Femur (tissue), 1 donor: ENCODE results near the gene KHDC1.
"Not testable (repeated sequence)": the region's sequence is repeated elsewhere in the genome, so short reads cannot be mapped to it uniquely, and the experiment has no call there.

Experiments used
- DNase-seq: peaks from one replicate; pipeline ENCODE4 v3.0.0-alpha.2; 2017

The KHDC1 gene

DNA sequence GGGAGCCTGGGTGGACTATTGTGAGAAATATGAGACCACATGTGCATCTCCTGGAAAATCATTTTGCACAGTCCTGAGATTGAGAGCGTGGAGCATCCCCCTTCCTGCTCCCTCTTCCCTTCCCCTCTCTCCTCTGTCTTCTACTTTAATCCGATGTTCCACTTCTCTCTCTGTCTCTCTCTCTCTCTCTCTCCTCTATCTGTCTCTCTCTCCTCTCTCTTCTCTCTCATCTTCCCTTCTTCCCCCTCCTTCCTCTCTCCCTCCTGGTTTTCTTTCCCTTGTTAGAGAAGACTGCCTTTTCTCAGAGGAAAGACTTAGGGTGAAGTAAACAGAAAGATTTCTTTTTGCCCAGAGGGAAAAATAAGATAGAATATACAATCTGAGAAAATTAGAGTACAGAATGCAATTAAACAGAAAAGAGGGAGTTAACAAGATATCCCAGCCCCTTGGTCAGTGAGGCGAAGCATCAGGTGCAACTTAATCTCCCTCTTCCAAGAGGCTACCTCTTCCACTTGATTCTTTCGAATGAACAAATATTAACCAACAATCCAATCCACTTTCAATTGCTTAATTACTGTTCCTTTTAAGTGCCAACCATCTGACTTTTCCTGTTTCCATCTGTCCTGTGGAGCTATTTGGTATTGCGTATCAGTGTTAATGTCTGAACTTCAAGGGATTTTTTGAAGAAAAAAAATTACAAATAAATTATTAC lies 14.6 kb downstream of the KHDC1 start:
- no peak for DNase-seq

DNA sequence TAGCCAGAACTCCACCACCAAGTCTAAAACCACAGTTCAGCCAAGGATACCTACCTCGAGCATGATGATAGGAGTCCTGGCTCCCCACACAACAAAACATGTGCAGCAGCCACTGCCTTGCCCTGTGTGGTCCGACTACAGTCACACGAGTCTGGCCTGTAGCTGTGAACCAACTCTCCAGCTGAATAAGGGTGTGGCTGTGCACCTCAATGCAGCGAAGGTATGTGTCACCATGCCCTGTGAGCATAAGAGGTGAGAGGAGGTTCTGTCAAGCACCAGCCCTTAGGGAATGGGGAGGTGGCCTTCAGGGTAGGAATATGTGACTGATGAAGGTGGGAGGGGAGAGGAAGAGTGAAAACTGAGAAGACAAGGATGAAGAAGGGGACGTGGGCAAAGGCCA lies 21.0 kb downstream of the KHDC1 start:
- no peak for DNase-seq

DNA sequence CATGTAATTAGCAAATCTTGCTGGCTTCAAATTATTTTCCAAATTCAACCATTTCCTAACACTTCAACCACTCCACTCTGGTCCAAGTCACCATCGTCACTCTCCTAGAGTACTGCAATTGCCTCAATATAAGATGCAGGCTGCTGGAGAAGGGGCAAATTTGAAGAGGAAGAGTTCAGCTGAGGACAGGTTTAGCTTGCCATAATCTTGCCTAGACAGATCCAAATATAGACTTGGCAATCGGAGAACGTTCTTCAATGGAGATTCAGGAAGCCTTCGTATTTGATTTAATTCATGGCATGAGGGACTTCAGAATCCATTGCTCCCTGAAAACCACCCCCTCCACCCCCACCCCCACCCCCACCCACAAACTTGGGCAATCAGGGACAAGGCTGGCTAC lies 22.3 kb downstream of the KHDC1 start:
- DNase-seq = no peak

DNA sequence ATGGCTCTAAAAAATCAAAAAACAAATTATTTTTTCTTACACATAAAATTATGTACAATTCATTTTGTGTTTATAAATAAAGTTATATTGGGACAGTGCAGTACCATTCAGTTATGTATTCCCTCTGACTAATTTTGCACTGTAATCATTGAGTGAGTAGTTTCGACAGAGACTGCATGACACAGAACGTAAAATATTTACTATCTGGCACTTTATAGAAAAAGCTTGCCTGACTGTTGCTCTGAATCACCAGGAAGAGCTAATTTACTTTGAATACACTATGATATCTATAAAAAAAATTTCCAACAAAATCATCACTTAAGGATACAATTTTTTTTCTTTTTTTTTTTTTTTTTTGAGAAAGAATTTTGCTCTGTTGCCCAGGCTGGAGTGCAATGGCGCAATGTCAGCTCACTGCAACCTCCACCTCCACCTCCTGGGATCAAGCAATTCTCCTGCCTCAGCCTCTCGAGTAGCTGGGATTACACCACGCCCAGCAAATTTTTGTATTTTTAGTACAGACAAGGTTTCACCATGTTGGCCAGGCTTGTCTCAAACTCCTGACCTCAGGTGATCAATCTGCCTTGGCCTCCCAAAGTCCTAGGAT lies 26.7 kb downstream of the KHDC1 start:
- no peak for DNase-seq

DNA sequence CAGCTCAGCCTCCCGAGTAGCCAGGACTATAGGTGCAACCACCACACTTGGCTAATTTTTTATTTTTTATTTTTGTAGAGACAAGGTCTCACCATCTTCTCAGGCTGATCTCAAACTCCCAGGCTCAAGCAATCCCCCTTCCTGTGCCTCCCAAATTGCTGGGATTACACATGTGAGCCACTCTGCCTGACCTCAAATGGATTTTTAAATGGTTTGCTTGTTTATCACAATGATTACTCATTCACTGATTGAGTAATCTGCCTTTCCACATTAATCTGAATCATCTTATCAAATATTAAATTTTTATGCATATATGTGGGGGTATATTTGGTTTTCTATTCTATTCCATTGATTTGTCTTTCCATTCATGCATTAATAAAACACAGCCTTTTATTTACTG lies 28.3 kb downstream of the KHDC1 start:
- DNase-seq = no peak

DNA sequence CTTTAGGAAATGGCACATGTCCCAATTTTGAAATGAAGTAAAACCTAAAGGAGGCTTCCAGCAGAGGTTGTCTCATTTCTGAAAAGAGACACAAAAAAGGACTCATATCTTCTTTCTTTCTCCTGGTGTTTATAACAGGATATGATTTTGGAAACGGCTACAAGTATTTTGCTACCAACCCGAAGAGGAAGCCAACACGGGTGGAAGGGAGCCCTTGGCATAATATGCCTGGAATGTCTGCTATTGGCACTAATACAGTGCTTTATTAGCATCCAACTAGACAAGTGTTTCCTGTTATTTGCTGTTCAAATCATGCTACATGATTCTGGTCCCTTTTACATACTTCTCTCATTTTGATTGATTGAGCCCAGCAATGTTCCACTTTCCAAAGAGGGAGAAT lies 29.0 kb downstream of the KHDC1 start:
- not testable (repeated sequence) for DNase-seq

DNA sequence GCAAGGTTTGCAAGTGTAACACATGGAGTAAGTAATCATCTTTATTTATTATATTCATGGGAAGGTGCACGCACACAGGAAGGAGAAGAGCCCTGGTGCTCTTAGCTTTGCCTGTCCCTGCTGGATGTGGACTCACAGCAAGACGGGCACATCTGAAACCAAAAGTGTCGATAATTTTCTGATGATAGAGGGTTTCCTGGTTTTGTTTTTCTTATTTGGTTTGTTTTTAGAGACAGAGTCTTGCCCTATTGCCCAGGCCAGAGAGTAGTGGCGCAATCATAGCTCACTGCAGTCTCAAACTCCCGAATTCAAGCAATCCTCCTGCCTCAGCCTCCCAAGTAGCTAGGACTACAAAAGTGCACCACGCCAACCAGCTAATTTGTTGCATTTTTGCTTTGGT lies 29.9 kb downstream of the KHDC1 start:
- no peak for DNase-seq

DNA sequence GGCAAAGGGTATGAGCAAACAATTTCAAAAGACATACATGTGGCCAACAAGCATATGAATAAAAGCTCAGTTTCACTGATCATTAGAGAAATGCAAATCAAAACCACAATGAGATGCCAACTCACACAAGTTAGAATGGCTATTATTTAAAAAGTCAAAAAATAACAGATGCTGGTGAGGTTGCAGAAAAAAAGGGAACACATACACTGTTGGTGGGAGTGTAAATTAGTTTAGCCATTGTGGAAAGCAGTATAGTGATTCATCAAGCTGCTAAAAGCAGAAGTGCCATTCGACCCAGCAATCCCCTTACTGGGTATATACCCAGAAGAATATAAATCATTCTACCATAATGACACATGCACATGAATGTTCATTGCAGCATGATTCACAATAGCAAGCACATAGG lies 31.0 kb downstream of the KHDC1 start:
- no peak for DNase-seq

DNA sequence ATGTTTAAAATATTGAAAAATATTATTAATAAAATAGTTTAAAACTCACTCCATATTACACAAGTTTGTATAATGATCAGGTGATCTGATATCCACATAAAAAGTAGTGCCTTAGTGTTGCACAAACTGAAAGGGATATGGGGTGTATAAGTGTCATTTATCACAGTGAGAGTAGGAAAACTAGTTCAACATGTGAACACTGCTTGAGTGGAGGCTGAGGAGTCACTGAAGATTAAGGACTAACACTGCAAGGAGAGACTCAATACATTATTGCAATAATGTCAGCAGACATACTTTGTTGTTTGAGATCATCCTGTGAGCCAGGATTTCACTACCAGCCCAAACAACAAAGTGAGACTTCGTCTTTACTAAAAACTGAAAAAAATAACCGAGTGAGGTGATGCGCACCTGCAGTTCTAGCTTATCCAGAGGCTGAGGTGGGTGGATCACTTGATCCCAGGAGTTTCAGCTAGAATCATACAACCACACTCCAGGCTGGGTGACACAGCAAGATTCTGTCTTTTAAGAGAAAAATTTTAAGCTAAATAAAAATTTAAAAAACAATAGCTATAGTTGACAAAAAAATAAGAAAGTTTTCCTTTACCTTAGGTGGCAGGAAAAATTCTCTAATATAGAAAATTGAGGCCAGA lies 35.3 kb downstream of the KHDC1 start:
- no peak for DNase-seq

DNA sequence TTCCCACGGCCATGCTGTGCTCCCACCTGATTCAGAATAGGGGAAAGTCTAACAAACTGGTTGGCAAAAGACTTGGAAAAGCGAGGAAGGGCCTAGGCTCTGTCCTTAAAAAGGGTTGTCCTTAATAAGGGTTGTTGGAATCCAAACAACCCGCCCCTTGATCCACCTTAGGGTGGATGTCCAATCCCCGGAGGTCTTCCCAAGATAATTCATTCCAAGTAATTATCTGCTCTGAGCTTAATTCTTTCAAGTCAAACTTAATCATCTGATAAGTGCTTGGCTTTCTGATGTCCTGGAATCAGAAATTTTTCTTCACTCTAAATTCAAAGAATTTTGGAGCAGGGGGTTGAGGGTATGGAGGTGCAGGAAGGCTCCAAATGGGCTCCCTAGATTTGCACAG lies 37.6 kb downstream of the KHDC1 start, which contains the start of gene KHDC1L:
Gene KHDC1L, minus strand, starts transcription at position 101 of the 400 bp plus-strand sequence. Its CDS starts 88 bp downstream, at position 13.
- no peak for DNase-seq

DNA sequence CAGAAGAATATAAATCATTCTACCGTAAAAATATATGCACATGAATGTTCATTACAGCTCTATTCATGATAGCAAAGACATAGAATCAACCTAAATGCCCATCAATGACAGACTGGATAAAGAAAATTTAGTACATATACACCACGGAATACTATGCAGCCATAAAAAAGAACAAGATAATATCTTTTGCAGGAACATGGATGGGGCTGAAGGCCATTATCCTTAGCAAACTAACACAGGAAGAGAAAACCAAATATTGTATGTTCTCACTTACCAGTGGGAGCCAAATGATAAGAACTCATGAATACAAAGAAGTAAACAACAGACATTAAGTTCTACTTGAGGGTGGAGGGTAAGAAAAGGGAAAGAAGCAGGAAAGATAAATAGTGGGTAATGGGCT lies 46.1 kb downstream of the KHDC1 start:
- no peak for DNase-seq

DNA sequence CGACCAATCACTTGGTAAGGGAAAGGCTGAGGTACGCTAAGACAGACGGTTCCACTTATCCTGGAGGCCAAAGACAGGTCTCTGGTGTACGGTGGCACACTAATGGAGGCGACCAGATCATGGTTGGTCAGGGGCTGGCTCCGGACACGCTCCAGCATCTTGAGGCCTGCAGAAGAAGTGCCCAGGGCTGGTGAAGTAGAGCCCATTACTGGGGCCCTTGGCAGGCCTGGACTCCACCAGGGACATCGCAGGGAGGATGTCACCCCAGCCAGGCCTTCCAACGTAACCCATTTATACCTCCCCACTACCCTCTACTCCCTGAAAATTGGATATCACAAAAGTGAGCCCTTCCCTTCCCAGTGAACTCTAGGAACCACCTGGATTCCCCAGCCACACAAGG lies 53.9 kb downstream of the KHDC1 start:
- DNase-seq = no peak

DNA sequence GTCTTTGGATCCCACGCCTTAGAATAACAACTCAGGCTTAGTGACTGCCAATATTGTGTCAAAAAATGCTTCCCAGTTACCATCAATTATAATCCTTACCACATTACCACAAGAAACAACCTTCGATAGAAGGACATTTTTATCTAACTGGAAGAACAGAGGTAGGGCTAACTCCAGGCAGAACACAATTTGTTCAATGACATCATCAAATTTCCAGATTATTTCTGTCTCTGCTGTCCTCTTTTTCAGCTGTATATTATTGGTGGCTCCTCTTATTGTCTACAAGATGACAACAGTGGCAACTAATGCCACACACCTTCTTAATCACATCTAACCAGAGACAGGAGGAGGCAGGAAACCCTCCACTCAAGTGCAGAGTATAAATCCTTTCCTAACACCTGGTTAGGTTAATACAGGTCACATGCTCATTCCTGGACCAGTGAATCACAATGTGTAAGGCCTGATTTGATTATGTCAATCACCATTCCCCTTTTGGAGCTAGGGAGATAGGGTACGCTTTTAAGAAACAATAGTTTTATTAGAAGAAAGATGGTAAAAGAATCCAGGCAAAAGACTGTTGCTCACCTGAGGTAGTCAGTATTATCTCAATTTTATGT lies 55.7 kb downstream of the KHDC1 start:
- DNase-seq = no peak

DNA sequence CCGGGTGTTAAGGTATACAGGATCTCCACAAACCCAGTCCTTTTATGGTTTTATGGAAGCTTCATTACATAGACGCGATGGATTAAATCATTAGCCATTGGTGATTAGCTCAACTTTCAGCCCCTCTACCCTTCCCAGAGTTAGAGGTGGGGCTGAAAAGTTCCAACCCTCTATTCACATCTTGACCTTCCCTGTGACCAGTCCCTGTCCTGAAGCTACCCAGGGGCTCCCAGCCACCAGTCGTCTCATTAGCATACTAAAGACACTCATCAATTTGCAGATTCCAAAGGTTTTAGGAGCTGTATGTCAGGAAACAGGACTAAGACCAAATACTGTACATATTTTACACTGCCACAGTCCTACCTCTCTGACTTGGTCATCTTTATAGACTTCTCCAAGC lies 58.7 kb downstream of the KHDC1 start:
- no peak for DNase-seq

DNA sequence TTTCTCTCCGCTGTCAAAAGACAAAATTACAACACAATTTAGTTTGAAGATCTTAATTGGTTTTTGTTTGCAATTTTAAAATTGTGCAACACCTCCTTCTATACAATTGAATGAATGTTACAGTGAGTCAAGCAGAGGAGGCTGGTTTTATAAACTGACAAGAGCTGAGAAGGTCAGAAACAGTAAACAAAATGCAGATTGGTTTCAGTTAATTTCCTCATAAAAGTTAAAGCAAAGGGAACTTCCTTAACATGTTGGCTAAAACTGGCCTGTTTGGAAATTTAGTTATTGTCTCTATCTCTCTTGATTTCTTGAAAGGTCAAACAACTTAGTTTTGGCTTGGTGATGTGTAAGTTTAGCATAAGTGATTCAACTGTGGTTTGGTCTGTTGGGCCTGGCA lies 59.9 kb downstream of the KHDC1 start:
- no peak for DNase-seq

DNA sequence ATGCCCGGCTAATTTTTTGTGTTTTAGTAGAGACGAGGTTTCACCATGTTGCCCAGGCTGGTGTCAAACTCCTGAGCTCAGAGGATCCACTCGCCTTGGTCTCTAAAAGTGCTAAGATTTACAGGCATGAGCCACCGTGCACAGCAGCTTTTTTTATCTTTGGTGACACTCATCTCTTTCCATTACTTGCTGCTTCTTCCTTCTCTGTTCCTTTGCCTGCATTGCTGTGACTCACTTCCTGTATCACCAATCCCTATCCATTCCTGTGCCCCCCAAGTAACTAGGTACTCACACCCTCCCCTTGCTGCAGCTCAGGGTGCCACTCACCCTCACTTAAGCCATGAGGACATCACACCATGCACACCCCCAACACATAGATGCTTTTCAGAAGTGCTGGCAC lies 62.3 kb downstream of the KHDC1 start:
- no peak for DNase-seq

DNA sequence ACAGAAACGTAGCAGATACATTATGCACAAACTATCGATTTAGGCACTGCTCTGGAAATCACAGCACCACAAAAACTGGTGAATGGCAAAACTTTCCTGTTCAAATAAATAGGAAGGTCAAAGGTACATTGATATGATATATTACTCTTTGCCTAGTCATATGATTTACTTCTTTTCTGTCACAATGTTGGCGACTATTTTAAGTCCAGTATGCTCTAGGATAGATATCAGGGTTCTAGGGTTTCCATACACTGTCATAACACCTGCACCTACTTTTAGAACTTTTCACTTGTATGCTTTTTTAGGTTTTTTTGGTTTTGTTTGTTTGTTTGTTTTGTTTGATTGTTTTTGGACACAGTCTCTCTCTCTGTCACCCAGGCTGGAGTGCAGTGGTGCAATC lies 62.7 kb downstream of the KHDC1 start:
- DNase-seq = no peak

DNA sequence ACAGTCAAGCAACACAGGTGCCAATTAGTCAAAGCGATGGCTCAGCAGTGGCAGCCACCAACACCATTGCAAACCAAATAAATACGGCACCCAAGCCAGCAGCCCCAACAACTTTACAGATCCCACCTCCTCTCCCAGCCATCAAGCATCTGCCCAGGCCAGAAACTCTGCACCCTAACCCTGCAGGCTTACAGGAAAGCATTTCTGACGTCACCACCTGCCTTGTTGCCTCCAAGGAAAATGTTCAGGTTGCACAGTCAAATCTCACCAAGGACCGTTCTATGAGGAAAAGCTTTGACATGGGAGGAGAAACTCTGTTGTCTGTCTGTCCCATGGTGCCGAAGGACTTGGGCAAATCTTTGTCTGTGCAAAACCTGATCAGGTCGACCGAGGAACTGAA lies 68.3 kb downstream of the KHDC1 start:
- no peak for DNase-seq

DNA sequence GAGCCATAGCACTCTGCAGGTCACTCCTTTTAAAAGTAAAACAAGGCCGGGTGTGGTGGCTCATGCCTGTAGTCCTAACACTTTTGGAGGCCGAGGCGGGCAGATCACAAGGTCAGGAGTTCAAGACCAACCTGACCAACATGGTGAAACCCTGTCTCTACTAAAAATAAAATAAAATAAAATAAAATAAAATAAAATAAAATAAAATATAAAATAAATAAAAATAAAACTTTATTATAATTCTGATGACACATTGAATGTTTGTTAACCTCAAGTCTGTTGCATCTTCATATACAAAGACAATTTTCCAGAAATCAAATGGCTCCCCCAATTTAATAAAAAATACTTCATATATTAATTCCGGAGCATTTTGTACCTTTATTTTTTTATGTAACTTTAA lies 69.7 kb downstream of the KHDC1 start:
- DNase-seq = not testable (repeated sequence)
